H1 (cell line): ENCODE data around the gene PPP1R1C.

Experiments used
- CTCF ChIP-seq, 3 experiments: IDR thresholded peaks; 1 replicate in 2 of 3; 2 replicates in 1 of 3; pipeline versions ENCODE4 v1.5.1 to v1.6.1; 2011; ENCODE audit warnings: low read length in 3 of 3, mild to moderate bottlenecking in 3 of 3, inconsistent platforms in 2 of 3, low read depth in 1 of 3, moderate library complexity in 1 of 3; ENCODE audit not compliant: insufficient read depth in 1 of 3; ENCODE audit errors: control extremely low read depth in 1 of 3
- EP300 ChIP-seq, 2 experiments: IDR thresholded peaks; 1 replicate in 1 of 2; 2 replicates in 1 of 2; pipeline ENCODE4 v1.6.1; 2011 to 2012; ENCODE audit warnings: low read depth in 2 of 2, low read length in 2 of 2, mild to moderate bottlenecking in 2 of 2, borderline replicate concordance in 1 of 2, inconsistent platforms in 1 of 2, moderate library complexity in 1 of 2
- EZH2 ChIP-seq: fragments of 200-600 bp; sonication (generic); IDR thresholded peaks from 2 replicates; pipeline ENCODE4 v1.7.1; 2012; ENCODE audit warnings: low read depth, mild to moderate bottlenecking, moderate library complexity, low read length, inconsistent platforms; ENCODE audit not compliant: severe bottlenecking
- JUND ChIP-seq: IDR thresholded peaks from 2 replicates; pipeline ENCODE4 v1.6.1; 2011; ENCODE audit warnings: mild to moderate bottlenecking, improper control_type of control experiment, low read length
- KDM1A ChIP-seq: fragments of 200-600, 300-600 bp; sonication (generic); IDR thresholded peaks from 2 replicates; pipeline ENCODE4 v1.7.1; 2016; ENCODE audit warnings: mild to moderate bottlenecking, low read length, borderline replicate concordance
- MAX ChIP-seq: IDR thresholded peaks from 2 replicates; pipeline ENCODE4 v1.6.1; 2012; ENCODE audit warnings: inconsistent platforms
- POLR2A ChIP-seq, 2 experiments: IDR thresholded peaks; 1 replicate in 1 of 2; 2 replicates in 1 of 2; pipeline ENCODE4 v1.6.1; 2011; ENCODE audit warnings: low read depth in 2 of 2, low read length in 2 of 2, mild to moderate bottlenecking in 2 of 2; ENCODE audit errors: control extremely low read depth in 1 of 2
- SIN3A ChIP-seq, 2 experiments: IDR thresholded peaks in 1 of 2; conservative IDR thresholded peaks in 1 of 2; 2 replicates each; pipeline ENCODE4 v1.6.1; 2011 to 2012; ENCODE audit warnings: low read length in 2 of 2, improper control_type of control experiment in 1 of 2, low read depth in 1 of 2, mild to moderate bottlenecking in 1 of 2
- SP2 ChIP-seq: IDR thresholded peaks from 2 replicates; pipeline ENCODE4 v1.6.1; 2012; ENCODE audit warnings: mild to moderate bottlenecking, low read length, inconsistent platforms

- no peak for TF ChIP-seq SP2
- no peak for TF ChIP-seq EP300 (IDR thresholded peaks at IDR 0.05; ENCODE audit: borderline replicate concordance in 1 of 2, low read depth in 2 of 2, low read length in 2 of 2)
- no peak for TF ChIP-seq MAX
- no peak for TF ChIP-seq POLR2A (IDR thresholded peaks at IDR 0.05; ENCODE audit: control extremely low read depth in 1 of 2, low read depth in 2 of 2, low read length in 2 of 2)
- no peak for TF ChIP-seq JUND
- no peak for TF ChIP-seq CTCF (IDR thresholded peaks at IDR 0.05; ENCODE audit: control extremely low read depth in 1 of 3, insufficient read depth in 1 of 3, low read depth in 1 of 3, low read length in 3 of 3)
- TF ChIP-seq KDM1A, result no peak
- no peak for TF ChIP-seq EZH2
- no peak for TF ChIP-seq SIN3A (conservative IDR thresholded peaks at IDR 0.05 in 1 of 2, IDR thresholded peaks at IDR 0.05 in 1 of 2; ENCODE audit: low read depth in 1 of 2, low read length in 2 of 2)
Observed at GRCh38 chr2:182133195-182133891, 147.7 kb downstream of the PPP1R1C start.
